Measurements from ENCODE around the gene RBM33. TPM values are rescaled to one million over a fixed set of nuclear protein-coding genes. Genes with fewer than 3 reads are reported as not detected.

The RBM33 gene
- total and polyA plus RNA-seq, 9 of the 15 experiments (the other 6 are each of a cell fraction or from before 2014, with no cell fraction given), result 4.4 to 80.7 (median 27.3) TPM

DNA sequence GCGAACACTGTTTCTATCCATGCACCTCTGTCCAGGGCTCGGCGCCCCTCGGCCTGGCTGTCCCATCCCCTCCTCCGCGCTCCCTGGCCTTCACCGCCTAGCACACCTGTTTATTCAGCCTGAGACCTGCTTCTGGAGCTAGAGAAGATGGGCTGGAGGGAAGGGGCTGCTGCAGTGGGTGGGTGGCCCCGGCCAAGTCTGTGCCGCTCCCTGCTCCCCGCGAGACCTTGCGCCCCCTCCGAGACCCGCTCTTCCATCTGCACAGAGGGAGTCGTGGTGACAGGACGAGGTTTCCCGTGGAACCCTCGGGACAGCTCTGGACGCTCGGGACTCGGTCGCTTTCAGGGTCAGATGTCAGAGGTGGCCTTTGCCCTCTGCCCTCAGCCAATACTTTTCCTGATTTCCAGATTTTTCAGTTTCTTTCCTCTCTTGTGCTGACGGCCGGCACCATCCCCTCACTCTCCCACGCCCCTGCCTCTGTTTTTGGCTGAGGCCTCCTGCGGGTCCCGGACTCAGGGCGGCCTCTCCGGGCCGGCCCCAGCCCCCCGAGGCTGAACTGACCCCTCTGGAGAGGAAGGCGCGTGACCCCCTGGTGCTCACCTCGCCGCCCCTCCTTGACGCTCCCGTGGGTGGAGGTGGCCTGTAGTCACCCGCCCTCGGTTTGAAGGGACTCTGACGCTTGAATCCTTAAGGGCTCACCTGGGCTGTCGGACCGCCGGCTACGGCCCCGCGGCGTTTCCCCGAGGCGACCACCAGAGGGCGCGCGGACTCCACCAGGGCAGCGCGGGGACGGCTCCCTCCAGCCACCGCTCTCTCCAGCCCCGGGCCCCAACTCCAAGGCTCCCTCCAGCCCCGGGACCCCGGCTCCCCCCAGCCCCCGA lies 152.2 kb downstream of the RBM33 start (continued):
- TF ChIP-seq, protein P1, sequence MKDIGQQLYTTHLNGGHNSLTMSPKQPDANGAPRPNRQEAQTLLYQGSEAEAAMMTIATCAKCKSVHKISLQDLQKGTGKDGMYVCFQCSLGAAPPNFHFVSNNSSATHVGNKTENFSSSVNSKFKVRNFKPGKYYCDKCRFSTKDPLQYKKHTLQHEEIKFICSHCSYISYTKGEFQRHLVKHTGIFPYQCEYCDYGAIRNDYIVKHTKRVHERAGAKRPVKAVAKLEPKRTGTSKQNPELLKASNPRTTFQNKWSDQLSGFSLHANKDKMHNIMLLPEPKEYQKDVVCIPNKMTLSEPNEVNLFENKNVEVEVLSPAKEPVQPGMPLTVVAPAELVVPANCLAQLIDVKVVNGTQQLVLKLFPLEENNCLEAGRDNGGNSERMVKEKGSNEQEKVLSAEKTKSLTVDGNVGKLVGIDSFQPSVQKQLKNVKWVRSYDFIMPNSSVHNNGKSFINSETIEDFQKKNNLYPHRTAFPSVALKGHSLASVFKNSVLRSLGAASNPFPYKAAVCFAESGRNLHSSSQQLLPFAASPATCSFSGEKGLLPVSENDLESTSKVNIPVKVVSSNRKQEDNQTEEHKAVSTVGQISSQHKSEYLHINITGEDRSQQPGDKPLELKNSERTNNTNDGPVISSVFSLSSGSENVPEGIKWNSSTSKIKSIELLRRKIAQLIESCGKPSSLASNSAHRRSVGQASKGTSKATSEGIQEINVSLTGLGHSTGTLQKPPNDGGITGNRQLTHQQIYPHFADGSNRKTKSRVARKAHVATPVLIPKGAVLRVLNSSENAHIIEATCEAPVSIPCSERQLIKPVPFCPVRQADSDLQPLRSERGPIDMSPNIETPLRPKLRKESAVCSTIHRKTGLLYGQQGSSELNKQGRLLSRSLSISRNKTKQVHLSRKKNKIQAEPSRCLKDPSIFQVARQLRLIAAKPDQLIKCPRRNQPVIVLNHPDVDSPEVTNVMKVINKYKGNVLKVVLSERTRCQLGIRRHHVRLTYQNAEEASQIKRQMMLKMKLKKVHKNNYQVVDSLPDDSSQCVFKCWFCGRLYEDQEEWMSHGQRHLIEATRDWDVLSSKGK (CRISPR knock-in tag; IDR thresholded peaks at IDR 0.05), result no peak
- TF ChIP-seq, protein P2, sequence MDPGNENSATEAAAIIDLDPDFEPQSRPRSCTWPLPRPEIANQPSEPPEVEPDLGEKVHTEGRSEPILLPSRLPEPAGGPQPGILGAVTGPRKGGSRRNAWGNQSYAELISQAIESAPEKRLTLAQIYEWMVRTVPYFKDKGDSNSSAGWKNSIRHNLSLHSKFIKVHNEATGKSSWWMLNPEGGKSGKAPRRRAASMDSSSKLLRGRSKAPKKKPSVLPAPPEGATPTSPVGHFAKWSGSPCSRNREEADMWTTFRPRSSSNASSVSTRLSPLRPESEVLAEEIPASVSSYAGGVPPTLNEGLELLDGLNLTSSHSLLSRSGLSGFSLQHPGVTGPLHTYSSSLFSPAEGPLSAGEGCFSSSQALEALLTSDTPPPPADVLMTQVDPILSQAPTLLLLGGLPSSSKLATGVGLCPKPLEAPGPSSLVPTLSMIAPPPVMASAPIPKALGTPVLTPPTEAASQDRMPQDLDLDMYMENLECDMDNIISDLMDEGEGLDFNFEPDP (CRISPR knock-in tag; IDR thresholded peaks at IDR 0.05), result no peak
- TF ChIP-seq, protein P3, sequence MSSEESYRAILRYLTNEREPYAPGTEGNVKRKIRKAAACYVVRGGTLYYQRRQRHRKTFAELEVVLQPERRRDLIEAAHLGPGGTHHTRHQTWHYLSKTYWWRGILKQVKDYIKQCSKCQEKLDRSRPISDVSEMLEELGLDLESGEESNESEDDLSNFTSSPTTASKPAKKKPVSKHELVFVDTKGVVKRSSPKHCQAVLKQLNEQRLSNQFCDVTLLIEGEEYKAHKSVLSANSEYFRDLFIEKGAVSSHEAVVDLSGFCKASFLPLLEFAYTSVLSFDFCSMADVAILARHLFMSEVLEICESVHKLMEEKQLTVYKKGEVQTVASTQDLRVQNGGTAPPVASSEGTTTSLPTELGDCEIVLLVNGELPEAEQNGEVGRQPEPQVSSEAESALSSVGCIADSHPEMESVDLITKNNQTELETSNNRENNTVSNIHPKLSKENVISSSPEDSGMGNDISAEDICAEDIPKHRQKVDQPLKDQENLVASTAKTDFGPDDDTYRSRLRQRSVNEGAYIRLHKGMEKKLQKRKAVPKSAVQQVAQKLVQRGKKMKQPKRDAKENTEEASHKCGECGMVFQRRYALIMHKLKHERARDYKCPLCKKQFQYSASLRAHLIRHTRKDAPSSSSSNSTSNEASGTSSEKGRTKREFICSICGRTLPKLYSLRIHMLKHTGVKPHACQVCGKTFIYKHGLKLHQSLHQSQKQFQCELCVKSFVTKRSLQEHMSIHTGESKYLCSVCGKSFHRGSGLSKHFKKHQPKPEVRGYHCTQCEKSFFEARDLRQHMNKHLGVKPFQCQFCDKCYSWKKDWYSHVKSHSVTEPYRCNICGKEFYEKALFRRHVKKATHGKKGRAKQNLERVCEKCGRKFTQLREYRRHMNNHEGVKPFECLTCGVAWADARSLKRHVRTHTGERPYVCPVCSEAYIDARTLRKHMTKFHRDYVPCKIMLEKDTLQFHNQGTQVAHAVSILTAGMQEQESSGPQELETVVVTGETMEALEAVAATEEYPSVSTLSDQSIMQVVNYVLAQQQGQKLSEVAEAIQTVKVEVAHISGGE (CRISPR knock-in tag; IDR thresholded peaks at IDR 0.05), result no peak
- TF ChIP-seq EP300 (IDR thresholded peaks at IDR 0.05; ENCODE audit: low read length) (no peak), RB1 (IDR thresholded peaks at IDR 0.05; ENCODE audit: low read depth) (peak; percentile 84), ZNF282 (CRISPR knock-in tag; IDR thresholded peaks at IDR 0.05) (no peak), PTRF (tag; IDR thresholded peaks at IDR 0.05) (no peak), JUND (IDR thresholded peaks at IDR 0.05; ENCODE audit: borderline replicate concordance, low read depth, low read length) (0 out of 2 replicates have a peak, but pooled peaks have one; percentile 12), JUND (tag; IDR thresholded peaks at IDR 0.05; ENCODE audit: borderline replicate concordance, low read depth, low read length) (no peak)
- TF ChIP-seq, protein P4, sequence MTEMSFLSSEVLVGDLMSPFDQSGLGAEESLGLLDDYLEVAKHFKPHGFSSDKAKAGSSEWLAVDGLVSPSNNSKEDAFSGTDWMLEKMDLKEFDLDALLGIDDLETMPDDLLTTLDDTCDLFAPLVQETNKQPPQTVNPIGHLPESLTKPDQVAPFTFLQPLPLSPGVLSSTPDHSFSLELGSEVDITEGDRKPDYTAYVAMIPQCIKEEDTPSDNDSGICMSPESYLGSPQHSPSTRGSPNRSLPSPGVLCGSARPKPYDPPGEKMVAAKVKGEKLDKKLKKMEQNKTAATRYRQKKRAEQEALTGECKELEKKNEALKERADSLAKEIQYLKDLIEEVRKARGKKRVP (CRISPR knock-in tag; IDR thresholded peaks at IDR 0.05), result no peak

All from K562 (cell line).